ENCODE results near the gene SREK1.

The SREK1 gene

DNA sequence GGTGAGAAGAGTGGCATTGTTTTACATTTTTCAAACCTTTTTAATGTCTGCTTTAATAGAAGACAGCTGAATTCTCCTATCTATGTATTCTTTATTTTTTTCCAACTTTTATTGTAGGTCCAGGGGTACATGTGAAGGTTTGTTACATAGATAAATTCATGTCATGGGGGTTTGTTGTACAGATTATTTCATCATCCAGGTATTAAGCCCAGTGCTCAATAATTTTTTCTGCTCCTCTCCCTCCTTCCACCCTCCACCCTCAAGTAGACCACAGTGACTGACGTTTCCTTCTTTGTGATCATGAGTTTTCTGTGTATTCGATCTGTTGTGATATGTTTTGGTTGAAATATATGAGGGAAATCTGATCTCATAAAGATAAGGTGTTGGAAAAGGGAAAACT is 1.7 kb upstream of the SREK1 start:
- no peak overlapping the region for H3K4me3 ChIP-seq (ENCODE audit: low read length)
- no peaks in the 10 kb centered on the region for H3K36me3 ChIP-seq (ENCODE audit: control insufficient read depth, insufficient read depth, low read length)
- H3K4me1 ChIP-seq (ENCODE audit: control insufficient read depth, insufficient read depth, low read length): peaks cover 6% of the 10 kb centered on the region
- no peak overlapping the region for H3K9ac ChIP-seq (ENCODE audit: low read length)
- no peaks in the 10 kb centered on the region for H3K9me3 ChIP-seq (ENCODE audit: control insufficient read depth, low read length)
- H3K27me3 ChIP-seq (ENCODE audit: control insufficient read depth, insufficient read depth, low read length): no peaks in the 10 kb centered on the region

DNA sequence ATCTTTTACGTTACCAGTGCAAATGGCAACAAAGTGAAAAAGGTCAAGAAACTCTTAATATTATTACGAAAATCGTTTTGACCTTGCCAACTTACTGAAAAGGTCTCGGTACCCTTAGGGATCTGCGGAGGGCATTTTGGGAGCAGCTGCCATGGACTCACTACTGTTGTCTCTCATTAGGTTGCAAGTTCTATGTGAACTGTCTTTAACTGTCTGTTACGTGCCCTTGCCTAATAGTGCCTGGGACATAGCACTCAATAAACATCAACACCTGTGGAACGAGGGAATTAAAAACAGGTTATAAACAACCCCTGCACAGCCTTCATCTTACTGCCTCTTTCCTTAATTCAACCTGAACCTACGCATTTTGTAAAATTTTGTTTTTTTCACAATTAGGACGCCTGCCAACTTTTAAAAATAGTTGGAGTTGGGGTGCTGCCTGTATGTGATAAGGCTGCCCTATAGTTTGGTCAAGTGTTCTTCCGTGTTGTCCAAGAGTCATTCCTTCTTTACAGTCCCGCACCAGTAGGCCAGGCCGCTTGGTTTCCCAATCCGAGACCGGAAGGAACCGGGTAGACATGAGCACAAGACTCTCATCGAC is 527 bp upstream of the SREK1 start:
- Histone ChIP-seq H3K9ac (ENCODE audit: low read length) (peak overlapping the region; percentile 88), H3K36me3 (ENCODE audit: control insufficient read depth, insufficient read depth, low read length) (no peaks in the 10 kb centered on the region), H3K4me1 (ENCODE audit: control insufficient read depth, insufficient read depth, low read length) (peaks cover 6% of the 10 kb centered on the region), H3K4me3 (ENCODE audit: low read length) (peak overlapping the region; percentile 62), H3K9me3 (ENCODE audit: control insufficient read depth, low read length) (no peaks in the 10 kb centered on the region), H3K27me3 (ENCODE audit: control insufficient read depth, insufficient read depth, low read length) (no peaks in the 10 kb centered on the region)

GRCh38 chr5:66144834-66145390 is 812 bp downstream of the SREK1 start:
- H3K27me3 ChIP-seq (ENCODE audit: control insufficient read depth, insufficient read depth, low read length): no peaks in the 10 kb centered on the region
- H3K4me1 ChIP-seq (ENCODE audit: control insufficient read depth, insufficient read depth, low read length): peaks cover 6% of the 10 kb centered on the region
- no peaks in the 10 kb centered on the region for H3K9me3 ChIP-seq (ENCODE audit: control insufficient read depth, low read length)
- H3K9ac ChIP-seq (ENCODE audit: low read length): peak overlapping the region; percentile 88
- H3K36me3 ChIP-seq (ENCODE audit: control insufficient read depth, insufficient read depth, low read length): no peaks in the 10 kb centered on the region
- peak overlapping the region; percentile 62 for H3K4me3 ChIP-seq (ENCODE audit: low read length)

- Histone ChIP-seq H3K9me3 (ENCODE audit: control insufficient read depth, low read length) (no peaks in the 10 kb centered on the region), H3K36me3 (ENCODE audit: control insufficient read depth, insufficient read depth, low read length) (no peaks in the 10 kb centered on the region), H3K9ac (ENCODE audit: low read length) (peak overlapping the region; percentile 88), H3K27me3 (ENCODE audit: control insufficient read depth, insufficient read depth, low read length) (no peaks in the 10 kb centered on the region), H3K4me3 (ENCODE audit: low read length) (no peak overlapping the region), H3K4me1 (ENCODE audit: control insufficient read depth, insufficient read depth, low read length) (peaks cover 6% of the 10 kb centered on the region)
Observed at GRCh38 chr5:66145737-66146136, 1.6 kb downstream of the SREK1 start.

GRCh38 chr5:66149950-66150349 is 5.8 kb downstream of the SREK1 start:
- Histone ChIP-seq H3K4me3 (ENCODE audit: low read length) (no peak overlapping the region), H3K36me3 (ENCODE audit: control insufficient read depth, insufficient read depth, low read length) (no peaks in the 10 kb centered on the region), H3K4me1 (ENCODE audit: control insufficient read depth, insufficient read depth, low read length) (no peaks in the 10 kb centered on the region), H3K9me3 (ENCODE audit: control insufficient read depth, low read length) (no peaks in the 10 kb centered on the region), H3K27me3 (ENCODE audit: control insufficient read depth, insufficient read depth, low read length) (no peaks in the 10 kb centered on the region), H3K9ac (ENCODE audit: low read length) (no peak overlapping the region)

- Histone ChIP-seq H3K36me3 (ENCODE audit: control insufficient read depth, insufficient read depth, low read length) (no peaks in the 10 kb centered on the region), H3K4me1 (ENCODE audit: control insufficient read depth, insufficient read depth, low read length) (no peaks in the 10 kb centered on the region), H3K9ac (ENCODE audit: low read length) (no peak overlapping the region), H3K9me3 (ENCODE audit: control insufficient read depth, low read length) (no peaks in the 10 kb centered on the region), H3K4me3 (ENCODE audit: low read length) (no peak overlapping the region), H3K27me3 (ENCODE audit: control insufficient read depth, insufficient read depth, low read length) (no peaks in the 10 kb centered on the region)
Observed at GRCh38 chr5:66151030-66151429, 6.9 kb downstream of the SREK1 start.

DNA sequence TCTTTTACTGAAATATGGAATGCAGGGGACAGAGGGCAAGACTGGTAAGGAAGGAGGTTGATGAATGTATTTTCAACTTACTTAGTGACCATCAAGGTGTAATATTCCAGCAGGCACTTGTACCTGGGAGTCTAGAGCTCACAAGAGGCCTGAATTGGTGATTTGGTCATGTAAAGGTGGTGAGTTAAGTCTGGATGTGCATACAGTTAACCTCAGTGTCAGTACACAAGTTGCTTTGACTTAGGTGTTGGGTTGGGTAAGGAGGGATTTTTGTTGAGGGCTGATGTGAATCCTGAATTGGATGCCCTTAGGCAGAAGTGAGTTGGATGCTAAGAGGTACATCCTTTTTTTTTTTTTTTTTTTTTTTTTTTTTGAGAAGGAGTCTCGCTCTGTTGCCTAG is 7.4 kb downstream of the SREK1 start:
- Histone ChIP-seq H3K9ac (ENCODE audit: low read length) (no peak overlapping the region), H3K9me3 (ENCODE audit: control insufficient read depth, low read length) (no peaks in the 10 kb centered on the region), H3K36me3 (ENCODE audit: control insufficient read depth, insufficient read depth, low read length) (no peaks in the 10 kb centered on the region), H3K4me3 (ENCODE audit: low read length) (no peak overlapping the region), H3K27me3 (ENCODE audit: control insufficient read depth, insufficient read depth, low read length) (no peaks in the 10 kb centered on the region), H3K4me1 (ENCODE audit: control insufficient read depth, insufficient read depth, low read length) (no peaks in the 10 kb centered on the region)

DNA sequence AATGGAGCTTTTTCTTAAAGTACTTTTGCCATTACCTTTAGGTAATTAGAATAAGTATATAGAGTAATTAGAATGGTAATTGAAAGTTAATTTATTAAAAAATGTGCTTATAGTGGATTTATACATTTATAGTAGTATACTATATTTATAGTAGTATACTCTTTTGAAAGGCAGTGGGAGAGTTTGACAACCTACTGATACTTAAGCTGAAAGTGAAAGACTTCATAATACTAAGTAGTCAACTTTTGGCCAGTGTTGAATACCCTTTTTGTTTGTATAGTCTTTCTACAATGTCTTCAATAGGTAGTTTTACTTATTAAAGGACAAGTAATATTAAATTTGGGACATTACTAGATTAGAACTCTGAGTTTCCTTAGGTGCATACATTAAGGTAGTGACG is 12.9 kb downstream of the SREK1 start:
- Histone ChIP-seq H3K9ac (ENCODE audit: low read length) (no peak overlapping the region), H3K4me3 (ENCODE audit: low read length) (no peak overlapping the region), H3K36me3 (ENCODE audit: control insufficient read depth, insufficient read depth, low read length) (no peaks in the 10 kb centered on the region), H3K4me1 (ENCODE audit: control insufficient read depth, insufficient read depth, low read length) (no peaks in the 10 kb centered on the region), H3K9me3 (ENCODE audit: control insufficient read depth, low read length) (no peaks in the 10 kb centered on the region), H3K27me3 (ENCODE audit: control insufficient read depth, insufficient read depth, low read length) (no peaks in the 10 kb centered on the region)

- Histone ChIP-seq H3K27me3 (ENCODE audit: control insufficient read depth, insufficient read depth, low read length) (no peaks in the 10 kb centered on the region), H3K9ac (ENCODE audit: low read length) (no peak overlapping the region), H3K4me1 (ENCODE audit: control insufficient read depth, insufficient read depth, low read length) (no peaks in the 10 kb centered on the region), H3K36me3 (ENCODE audit: control insufficient read depth, insufficient read depth, low read length) (peaks cover 5% of the 10 kb centered on the region), H3K9me3 (ENCODE audit: control insufficient read depth, low read length) (no peaks in the 10 kb centered on the region), H3K4me3 (ENCODE audit: low read length) (no peak overlapping the region)
Observed at GRCh38 chr5:66161356-66161755, 17.3 kb downstream of the SREK1 start.

- H3K27me3 ChIP-seq (ENCODE audit: control insufficient read depth, insufficient read depth, low read length): no peaks in the 10 kb centered on the region
- H3K9ac ChIP-seq (ENCODE audit: low read length): no peak overlapping the region
- peaks cover 5% of the 10 kb centered on the region for H3K36me3 ChIP-seq (ENCODE audit: control insufficient read depth, insufficient read depth, low read length)
- H3K9me3 ChIP-seq (ENCODE audit: control insufficient read depth, low read length): no peaks in the 10 kb centered on the region
- H3K4me3 ChIP-seq (ENCODE audit: low read length): no peak overlapping the region
- H3K4me1 ChIP-seq (ENCODE audit: control insufficient read depth, insufficient read depth, low read length): no peaks in the 10 kb centered on the region
Observed at GRCh38 chr5:66164044-66164790, 20.1 kb downstream of the SREK1 start.

- H3K36me3 ChIP-seq (ENCODE audit: control insufficient read depth, insufficient read depth, low read length): peaks cover 5% of the 10 kb centered on the region
- H3K27me3 ChIP-seq (ENCODE audit: control insufficient read depth, insufficient read depth, low read length): no peaks in the 10 kb centered on the region
- no peak overlapping the region for H3K9ac ChIP-seq (ENCODE audit: low read length)
- no peaks in the 10 kb centered on the region for H3K9me3 ChIP-seq (ENCODE audit: control insufficient read depth, low read length)
- H3K4me1 ChIP-seq (ENCODE audit: control insufficient read depth, insufficient read depth, low read length): no peaks in the 10 kb centered on the region
- H3K4me3 ChIP-seq (ENCODE audit: low read length): no peak overlapping the region
Observed at GRCh38 chr5:66168226-66168625, 24.1 kb downstream of the SREK1 start.

GRCh38 chr5:66169534-66169933 is 25.4 kb downstream of the SREK1 start:
- peaks cover 7% of the 10 kb centered on the region for H3K36me3 ChIP-seq (ENCODE audit: control insufficient read depth, insufficient read depth, low read length)
- H3K4me1 ChIP-seq (ENCODE audit: control insufficient read depth, insufficient read depth, low read length): no peaks in the 10 kb centered on the region
- no peaks in the 10 kb centered on the region for H3K27me3 ChIP-seq (ENCODE audit: control insufficient read depth, insufficient read depth, low read length)
- no peaks in the 10 kb centered on the region for H3K9me3 ChIP-seq (ENCODE audit: control insufficient read depth, low read length)
- H3K4me3 ChIP-seq (ENCODE audit: low read length): no peak overlapping the region
- no peak overlapping the region for H3K9ac ChIP-seq (ENCODE audit: low read length)

Data from mucosa of stomach (tissue), 1 donor.